Neural cell (in vitro differentiated cells): ENCODE results near the gene TCF12.

Experiments
- EZH2 ChIP-seq: fragments of 200-600, 300-800 bp; shearing (Covaris generic), sonication (generic); IDR thresholded peaks from 2 replicates; pipeline ENCODE4 v1.6.1; 2014; ENCODE audit warnings: antibody characterized with exemption, low read length, borderline replicate concordance, mild to moderate bottlenecking; ENCODE audit not compliant: insufficient read depth, poor library complexity, severe bottlenecking
- TF ChIP-seq, protein P1 (sequence below): fragments of 450-650 bp; IDR thresholded peaks from 2 replicates; pipeline ENCODE4 v1.5.1; 2014; ENCODE audit warnings: antibody characterized with exemption, mild to moderate bottlenecking, moderate library complexity; ENCODE audit not compliant: poor library complexity, severe bottlenecking

DNA sequence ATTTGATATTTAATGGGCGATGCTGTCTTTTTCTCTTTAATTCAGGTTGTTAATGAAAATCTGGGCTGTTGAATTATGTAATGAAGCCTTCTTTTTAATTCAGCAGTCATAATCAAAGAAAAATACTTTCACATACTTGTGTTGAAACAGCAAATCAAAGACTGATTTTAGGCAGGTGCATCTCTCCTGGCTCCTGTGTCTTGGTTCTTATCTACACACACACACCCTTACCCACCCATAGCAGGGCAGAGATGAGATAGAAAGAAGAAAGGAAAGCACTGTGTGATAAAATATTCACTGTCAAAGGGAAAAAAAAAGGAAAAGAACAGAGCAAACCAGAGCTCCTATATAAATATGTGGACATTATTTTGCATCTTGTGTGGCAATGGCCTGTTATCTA, 327.3 kb downstream of the TCF12 start:
- TF ChIP-seq, protein P1, sequence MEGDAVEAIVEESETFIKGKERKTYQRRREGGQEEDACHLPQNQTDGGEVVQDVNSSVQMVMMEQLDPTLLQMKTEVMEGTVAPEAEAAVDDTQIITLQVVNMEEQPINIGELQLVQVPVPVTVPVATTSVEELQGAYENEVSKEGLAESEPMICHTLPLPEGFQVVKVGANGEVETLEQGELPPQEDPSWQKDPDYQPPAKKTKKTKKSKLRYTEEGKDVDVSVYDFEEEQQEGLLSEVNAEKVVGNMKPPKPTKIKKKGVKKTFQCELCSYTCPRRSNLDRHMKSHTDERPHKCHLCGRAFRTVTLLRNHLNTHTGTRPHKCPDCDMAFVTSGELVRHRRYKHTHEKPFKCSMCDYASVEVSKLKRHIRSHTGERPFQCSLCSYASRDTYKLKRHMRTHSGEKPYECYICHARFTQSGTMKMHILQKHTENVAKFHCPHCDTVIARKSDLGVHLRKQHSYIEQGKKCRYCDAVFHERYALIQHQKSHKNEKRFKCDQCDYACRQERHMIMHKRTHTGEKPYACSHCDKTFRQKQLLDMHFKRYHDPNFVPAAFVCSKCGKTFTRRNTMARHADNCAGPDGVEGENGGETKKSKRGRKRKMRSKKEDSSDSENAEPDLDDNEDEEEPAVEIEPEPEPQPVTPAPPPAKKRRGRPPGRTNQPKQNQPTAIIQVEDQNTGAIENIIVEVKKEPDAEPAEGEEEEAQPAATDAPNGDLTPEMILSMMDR, result no peak
- no peak for TF ChIP-seq EZH2
